Keratinocyte (primary cell): Measurements from ENCODE around the gene TSHZ3. TPM values are rescaled to one million over a fixed set of nuclear protein-coding genes. Genes with fewer than 3 reads are reported as not detected.

Source experiments
- DNase-seq: peaks from one replicate; pipeline ENCODE4 v3.0.0-alpha.2; 2011; ENCODE audit warnings: low read depth, missing footprints, low spot score
- FAIRE-seq: peaks from 2 replicates; lab custom pipeline; 2011; peaks lifted over from hg19 to GRCh38; lab: Jason Lieb, UNC
- H2AFZ ChIP-seq: 2 replicates; pipeline ENCODE4 v1.6.0; 2012; ENCODE audit warnings: low read length, control low read depth, inconsistent platforms; ENCODE audit not compliant: control insufficient read depth
- H3K27ac ChIP-seq: 2 replicates; pipeline ENCODE4 v1.5.1; 2011; ENCODE audit warnings: low read length; ENCODE audit not compliant: control insufficient read depth, insufficient read depth
- H3K27me3 ChIP-seq: 3 replicates; pipeline ENCODE4 v1.6.0; 2011; ENCODE audit warnings: low read length; ENCODE audit not compliant: control insufficient read depth, insufficient read depth; ENCODE audit errors: extremely low read depth
- H3K36me3 ChIP-seq, 2 experiments: 2 replicates in 1 of 2; 3 replicates in 1 of 2; pipeline ENCODE4 v1.5.1; 2011; ENCODE audit warnings: low read length in 2 of 2, mild to moderate bottlenecking in 1 of 2; ENCODE audit not compliant: control insufficient read depth in 2 of 2, insufficient read depth in 2 of 2; ENCODE audit errors: extremely low read depth in 1 of 2
- H3K4me1 ChIP-seq: 3 replicates; pipeline ENCODE4 v1.5.1; 2011; ENCODE audit warnings: low read length; ENCODE audit not compliant: control insufficient read depth, insufficient read depth; ENCODE audit errors: extremely low read depth
- H3K4me2 ChIP-seq: 3 replicates; pipeline ENCODE4 v1.6.0; 2011; ENCODE audit warnings: low read depth, low read length; ENCODE audit not compliant: control insufficient read depth, insufficient read depth; ENCODE audit errors: extremely low read depth
- H3K4me3 ChIP-seq, 3 experiments: fragments of 200-600 bp in 1 of 3; sonication (generic) in 1 of 3; 2 replicates in 2 of 3; 3 replicates in 1 of 3; pipeline ENCODE4 v1.5.1; 2011 to 2016; ENCODE audit warnings: low read length in 3 of 3, mild to moderate bottlenecking in 3 of 3, control low read depth in 2 of 3, inconsistent platforms in 1 of 3, low read depth in 1 of 3, mixed read lengths in 1 of 3, mixed run types in 1 of 3, moderate library complexity in 1 of 3; ENCODE audit not compliant: control insufficient read depth in 2 of 3, insufficient read depth in 2 of 3; ENCODE audit errors: extremely low read depth in 1 of 3
- H3K79me2 ChIP-seq: 2 replicates; pipeline ENCODE4 v1.6.0; 2012; ENCODE audit warnings: low read length; ENCODE audit not compliant: control insufficient read depth, insufficient read depth
- H3K9ac ChIP-seq: 3 replicates; pipeline ENCODE4 v1.6.0; 2011; ENCODE audit warnings: low read length; ENCODE audit not compliant: control insufficient read depth, insufficient read depth; ENCODE audit errors: extremely low read depth
- H3K9me1 ChIP-seq: 3 replicates; pipeline ENCODE4 v1.6.0; 2011; ENCODE audit warnings: low read length; ENCODE audit not compliant: control insufficient read depth, insufficient read depth; ENCODE audit errors: extremely low read depth
- H3K9me3 ChIP-seq: 2 replicates; pipeline ENCODE4 v1.5.1; 2012; ENCODE audit warnings: low read depth, low read length; ENCODE audit not compliant: control insufficient read depth
- H4K20me1 ChIP-seq: 3 replicates; pipeline ENCODE4 v1.6.0; 2011; ENCODE audit warnings: low read length; ENCODE audit not compliant: control insufficient read depth, insufficient read depth; ENCODE audit errors: extremely low read depth
- EZH2 ChIP-seq: IDR thresholded peaks from one replicate; pipeline ENCODE4 v1.6.1; 2012; ENCODE audit warnings: inconsistent platforms, mild to moderate bottlenecking, low read length, moderate library complexity
- dilution Hi-C: fragments of 300-500 bp; cut with MboI; formaldehyde crosslinking; loops from one replicate; pipeline ENCODE4 v1.7.0; 2020; ENCODE audit warnings: low sequenced_read_pairs; ENCODE audit not compliant: extremely low pct_ligation_motif_present
- polyA plus RNA-seq, 5 experiments: library from polyadenylated mRNA; depleted of rRNA in 3 of 5; stranded (reverse) in 3 of 5; stranded (forward) in 1 of 5; unstranded in 1 of 5; fragments of >200 nt; gene quantifications; 1 replicate in 1 of 5; 2 replicates in 3 of 5; 3 replicates in 1 of 5; pipeline versions ENCODE4 v1.2.1 to v1.2.3, GENCODE V29; 2011 to 2012; ENCODE audit warnings: missing spikeins in 2 of 5, low read depth in 1 of 5, low replicate concordance in 1 of 5
- TF ChIP-seq, protein P1 (sequence below), 3 experiments: IDR thresholded peaks in 1 of 3; conservative IDR thresholded peaks in 1 of 3; optimal IDR thresholded peaks in 1 of 3; 2 replicates in 2 of 3; 3 replicates in 1 of 3; pipeline versions ENCODE3 to v1.5.1; 2011; ENCODE audit warnings: low read length in 3 of 3, mild to moderate bottlenecking in 3 of 3, moderate library complexity in 2 of 3, control low read depth in 1 of 3, inconsistent platforms in 1 of 3; ENCODE audit not compliant: insufficient read depth in 2 of 3; ENCODE audit errors: extremely low read depth in 1 of 3

Gene TSHZ3
- polyA plus RNA-seq, 1 donor (not counting 4 experiments of a cell fraction or from before 2014, with no cell fraction given), result 3.6 TPM

DNA sequence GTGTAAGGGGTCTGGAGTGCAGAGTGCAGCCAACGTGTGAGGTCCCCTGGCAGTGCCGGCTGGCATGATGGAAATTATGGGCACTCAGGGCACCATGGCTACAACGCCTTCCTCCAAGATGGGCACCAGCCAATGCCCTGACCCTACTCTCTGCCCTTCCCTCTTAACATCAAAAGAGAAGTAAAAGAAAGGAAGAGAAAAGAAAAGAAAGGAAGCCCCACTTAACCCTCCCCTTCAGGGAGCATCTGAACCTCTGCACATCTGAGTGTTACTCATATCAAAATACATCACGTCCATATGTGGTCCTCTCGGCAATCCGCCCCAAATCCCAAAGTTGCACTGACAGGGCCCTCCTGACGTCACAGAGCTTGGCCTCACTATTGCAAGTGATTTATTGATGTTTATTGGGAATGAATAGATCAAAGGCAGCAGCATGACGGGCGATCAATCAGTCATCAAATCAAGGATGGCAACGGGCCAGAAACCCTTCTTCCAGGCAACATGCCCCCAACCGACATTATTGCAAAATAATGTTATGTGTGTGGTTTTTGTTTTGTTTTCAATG is 1.3 kb downstream of the TSHZ3 start:
- Histone ChIP-seq H3K4me2 (peak overlapping the region; percentile 81), H3K9me1 (no peaks in the 10 kb centered on the region), H3K27ac (no peak overlapping the region), H3K9me3 (no peaks in the 10 kb centered on the region), H3K36me3 (peaks cover 0 to 4% of the 10 kb centered on the region in 2 experiments), H3K4me3 (peak overlapping the region; percentile 67 to 81 (median 71)), H4K20me1 (no peaks in the 10 kb centered on the region), H3K27me3 (peaks cover 11% of the 10 kb centered on the region), H3K9ac (no peak overlapping the region), H3K4me1 (peaks cover 16% of the 10 kb centered on the region), H2AFZ (no peak overlapping the region), H3K79me2 (peaks cover 33% of the 10 kb centered on the region)
- no peak for DNase-seq
- dilution Hi-C loops, result no loop called here
- FAIRE-seq, result peak; percentile 65
- TF ChIP-seq EZH2, result no peak
- TF ChIP-seq, protein P1, sequence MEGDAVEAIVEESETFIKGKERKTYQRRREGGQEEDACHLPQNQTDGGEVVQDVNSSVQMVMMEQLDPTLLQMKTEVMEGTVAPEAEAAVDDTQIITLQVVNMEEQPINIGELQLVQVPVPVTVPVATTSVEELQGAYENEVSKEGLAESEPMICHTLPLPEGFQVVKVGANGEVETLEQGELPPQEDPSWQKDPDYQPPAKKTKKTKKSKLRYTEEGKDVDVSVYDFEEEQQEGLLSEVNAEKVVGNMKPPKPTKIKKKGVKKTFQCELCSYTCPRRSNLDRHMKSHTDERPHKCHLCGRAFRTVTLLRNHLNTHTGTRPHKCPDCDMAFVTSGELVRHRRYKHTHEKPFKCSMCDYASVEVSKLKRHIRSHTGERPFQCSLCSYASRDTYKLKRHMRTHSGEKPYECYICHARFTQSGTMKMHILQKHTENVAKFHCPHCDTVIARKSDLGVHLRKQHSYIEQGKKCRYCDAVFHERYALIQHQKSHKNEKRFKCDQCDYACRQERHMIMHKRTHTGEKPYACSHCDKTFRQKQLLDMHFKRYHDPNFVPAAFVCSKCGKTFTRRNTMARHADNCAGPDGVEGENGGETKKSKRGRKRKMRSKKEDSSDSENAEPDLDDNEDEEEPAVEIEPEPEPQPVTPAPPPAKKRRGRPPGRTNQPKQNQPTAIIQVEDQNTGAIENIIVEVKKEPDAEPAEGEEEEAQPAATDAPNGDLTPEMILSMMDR (optimal IDR thresholded peaks at IDR 0.05 in 1 of 3, IDR thresholded peaks at IDR 0.05 in 1 of 3, conservative IDR thresholded peaks at IDR 0.05 in 1 of 3; ENCODE audit: extremely low read depth in 1 of 3, insufficient read depth in 2 of 3, low read length in 3 of 3), result no peak

DNA sequence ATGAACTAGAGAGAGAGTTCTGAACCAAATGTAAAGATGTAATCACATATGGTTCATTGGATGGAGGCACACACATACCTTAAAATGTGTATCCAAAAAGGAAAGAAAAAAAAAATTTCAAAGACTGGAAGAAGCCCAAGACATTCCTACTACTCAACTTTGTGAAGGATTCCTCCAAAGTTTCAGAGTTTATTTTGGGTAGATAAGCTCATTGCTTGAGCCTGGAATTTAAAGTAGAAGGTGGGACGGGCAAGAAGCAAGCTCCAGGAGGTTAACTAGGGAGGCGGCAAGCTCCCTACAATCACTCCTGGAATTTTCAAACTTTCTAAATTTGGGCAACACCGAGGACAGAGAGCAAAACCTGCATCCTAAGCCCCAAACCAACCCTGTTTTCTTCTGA is 1.9 kb downstream of the TSHZ3 start:
- Histone ChIP-seq H3K4me2 (no peak overlapping the region), H3K27me3 (peaks cover 7% of the 10 kb centered on the region), H3K79me2 (peaks cover 35% of the 10 kb centered on the region), H3K4me3 (no peak overlapping the region), H3K36me3 (peaks cover 0 to 4% of the 10 kb centered on the region in 2 experiments), H3K27ac (no peak overlapping the region), H4K20me1 (no peaks in the 10 kb centered on the region), H3K9me1 (no peaks in the 10 kb centered on the region), H3K4me1 (peaks cover 11% of the 10 kb centered on the region), H3K9ac (no peak overlapping the region), H3K9me3 (no peaks in the 10 kb centered on the region), H2AFZ (no peak overlapping the region)
- dilution Hi-C loops, result no loop called here
- no peak for FAIRE-seq
- TF ChIP-seq, protein P1 (optimal IDR thresholded peaks at IDR 0.05 in 1 of 3, IDR thresholded peaks at IDR 0.05 in 1 of 3, conservative IDR thresholded peaks at IDR 0.05 in 1 of 3; ENCODE audit: extremely low read depth in 1 of 3, insufficient read depth in 2 of 3, low read length in 3 of 3), result no peak
- TF ChIP-seq EZH2, result no peak
- DNase-seq, result no peak
